ENCODE data around the gene ZDHHC1. TPM values are rescaled to one million over a fixed set of nuclear protein-coding genes. Genes with fewer than 3 reads are reported as not detected.

The ZDHHC1 gene
- total and polyA plus RNA-seq, 2 of the 13 experiments (the other 11 are each of a cell fraction or from before 2014, with no cell fraction given), result 0.51 to 1.1 TPM

GRCh38 chr16:67430977-67431774, 14.9 kb upstream of the ZDHHC1 start, which contains the start of gene HSD11B2 (continued):
- TF ChIP-seq ZHX2 (IDR thresholded peaks at IDR 0.05; ENCODE audit: low read depth) (no peak), ZHX2 (CRISPR knock-in tag; IDR thresholded peaks at IDR 0.05; ENCODE audit: borderline replicate concordance) (no peak), GPN1 (CRISPR knock-in tag; IDR thresholded peaks at IDR 0.05; ENCODE audit: borderline replicate concordance) (no peak), FOXO1 (CRISPR knock-in tag; IDR thresholded peaks at IDR 0.05) (no peak), ZFP41 (CRISPR knock-in tag; IDR thresholded peaks at IDR 0.05; ENCODE audit: borderline replicate concordance) (no peak), KMT2B (CRISPR knock-in tag; IDR thresholded peaks at IDR 0.05) (no peak), ZNF550 (CRISPR knock-in tag; IDR thresholded peaks at IDR 0.05; ENCODE audit: borderline replicate concordance) (no peak), MXD4 (CRISPR knock-in tag; IDR thresholded peaks at IDR 0.05) (no peak), SCMH1 (CRISPR knock-in tag; IDR thresholded peaks at IDR 0.05; ENCODE audit: borderline replicate concordance) (no peak), EHMT2 (IDR thresholded peaks at IDR 0.05; ENCODE audit: borderline replicate concordance, low read depth, low read length) (no peak), ZNF460 (CRISPR knock-in tag; IDR thresholded peaks at IDR 0.05; ENCODE audit: borderline replicate concordance) (no peak), ARHGAP35 (CRISPR knock-in tag; IDR thresholded peaks at IDR 0.05; ENCODE audit: borderline replicate concordance) (no peak), TFE3 (CRISPR knock-in tag; IDR thresholded peaks at IDR 0.05) (no peak), SRF (IDR thresholded peaks at IDR 0.05; ENCODE audit: low read depth, low read length) (no peak), KLF16 (CRISPR knock-in tag; IDR thresholded peaks at IDR 0.05) (no peak; a peak in 1 of 4 replicates), SIX4 (CRISPR knock-in tag; IDR thresholded peaks at IDR 0.05) (no peak), MZF1 (CRISPR knock-in tag; IDR thresholded peaks at IDR 0.05; ENCODE audit: borderline replicate concordance) (no peak), ZNF577 (CRISPR knock-in tag; IDR thresholded peaks at IDR 0.05; ENCODE audit: borderline replicate concordance, low read depth) (no peak), CEBPZ (IDR thresholded peaks at IDR 0.05; ENCODE audit: low read length) (no peak)

Measured in HepG2 (cell line).